Loucy (cell line): Measurements from ENCODE around the gene FEM1A.

Source experiments
- H2AFZ ChIP-seq: fragments of 200-600 bp; sonication (generic); 2 replicates; pipeline ENCODE4 v1.6.0; 2016; ENCODE audit warnings: antibody characterized with exemption, mild to moderate bottlenecking, low read length, moderate library complexity
- H3F3A ChIP-seq: fragments of 200-600 bp; 2 replicates; pipeline ENCODE4 v1.6.0; 2016; ENCODE audit warnings: antibody characterized with exemption, low read depth, mild to moderate bottlenecking
- H3K27me3 ChIP-seq: fragments of 200-600 bp; sonication (generic); 2 replicates; pipeline ENCODE4 v1.6.1; 2014; ENCODE audit warnings: low read length, mild to moderate bottlenecking; ENCODE audit not compliant: insufficient read depth, poor library complexity, severe bottlenecking
- H3K36me3 ChIP-seq: fragments of 200-600 bp; sonication (generic); 2 replicates; pipeline ENCODE4 v1.6.1; 2016; ENCODE audit warnings: low read length; ENCODE audit not compliant: insufficient read depth
- H3K4me1 ChIP-seq: fragments of 200-600 bp; sonication (generic); 2 replicates; pipeline ENCODE4 v1.5.1; 2014; ENCODE audit warnings: low read length, mild to moderate bottlenecking; ENCODE audit not compliant: insufficient read depth, poor library complexity, severe bottlenecking
- H3K4me2 ChIP-seq: fragments of 200-600 bp; sonication (generic); 2 replicates; pipeline ENCODE4 v1.6.0; 2014; ENCODE audit warnings: antibody characterized with exemption, low read length, low read depth, mild to moderate bottlenecking; ENCODE audit not compliant: poor library complexity, severe bottlenecking
- H3K4me3 ChIP-seq: fragments of 200-600 bp; sonication (generic); 2 replicates; pipeline ENCODE4 v1.5.1; 2014; ENCODE audit warnings: low read length, mild to moderate bottlenecking, mixed read lengths; ENCODE audit not compliant: poor library complexity, severe bottlenecking
- H3K79me2 ChIP-seq: fragments of 200-600 bp; sonication (generic); 2 replicates; pipeline ENCODE4 v1.6.1; 2014; ENCODE audit warnings: low read length; ENCODE audit not compliant: insufficient read depth
- H3K9ac ChIP-seq: fragments of 200-600 bp; sonication (generic); 2 replicates; pipeline ENCODE4 v1.6.0; 2014; ENCODE audit warnings: mild to moderate bottlenecking, low read depth, low read length, moderate library complexity; ENCODE audit not compliant: poor library complexity, severe bottlenecking
- H3K9me2 ChIP-seq: fragments of 200-600 bp; sonication (generic); replicated peaks from 2 replicates; pipeline ENCODE4 v1.6.1; 2016; ENCODE audit warnings: low read depth, low read length, mixed read lengths
- H3K9me3 ChIP-seq: fragments of 200-600 bp; sonication (generic); 2 replicates; pipeline ENCODE4 v1.6.1; 2014; ENCODE audit warnings: mild to moderate bottlenecking, antibody characterized with exemption, low read length, low read depth; ENCODE audit not compliant: insufficient read depth
- H4K20me1 ChIP-seq: fragments of 200-600 bp; sonication (generic); 2 replicates; pipeline ENCODE4 v1.6.0; 2014; ENCODE audit warnings: antibody characterized with exemption, low read length, mild to moderate bottlenecking; ENCODE audit not compliant: insufficient read depth, poor library complexity, severe bottlenecking
- EZH2phosphoT487 ChIP-seq: fragments of 200-600 bp; IDR thresholded peaks from 2 replicates; pipeline ENCODE4 v1.6.1; 2018; ENCODE audit warnings: antibody characterized with exemption, mild to moderate bottlenecking, moderate library complexity, borderline replicate concordance
- TF ChIP-seq, protein P1 (sequence below): fragments of 200-600 bp; sonication (generic); conservative IDR thresholded peaks from 2 replicates; pipeline ENCODE4 v1.5.1; 2014; ENCODE audit warnings: mild to moderate bottlenecking, antibody characterized with exemption, low read length

FEM1A gene

DNA sequence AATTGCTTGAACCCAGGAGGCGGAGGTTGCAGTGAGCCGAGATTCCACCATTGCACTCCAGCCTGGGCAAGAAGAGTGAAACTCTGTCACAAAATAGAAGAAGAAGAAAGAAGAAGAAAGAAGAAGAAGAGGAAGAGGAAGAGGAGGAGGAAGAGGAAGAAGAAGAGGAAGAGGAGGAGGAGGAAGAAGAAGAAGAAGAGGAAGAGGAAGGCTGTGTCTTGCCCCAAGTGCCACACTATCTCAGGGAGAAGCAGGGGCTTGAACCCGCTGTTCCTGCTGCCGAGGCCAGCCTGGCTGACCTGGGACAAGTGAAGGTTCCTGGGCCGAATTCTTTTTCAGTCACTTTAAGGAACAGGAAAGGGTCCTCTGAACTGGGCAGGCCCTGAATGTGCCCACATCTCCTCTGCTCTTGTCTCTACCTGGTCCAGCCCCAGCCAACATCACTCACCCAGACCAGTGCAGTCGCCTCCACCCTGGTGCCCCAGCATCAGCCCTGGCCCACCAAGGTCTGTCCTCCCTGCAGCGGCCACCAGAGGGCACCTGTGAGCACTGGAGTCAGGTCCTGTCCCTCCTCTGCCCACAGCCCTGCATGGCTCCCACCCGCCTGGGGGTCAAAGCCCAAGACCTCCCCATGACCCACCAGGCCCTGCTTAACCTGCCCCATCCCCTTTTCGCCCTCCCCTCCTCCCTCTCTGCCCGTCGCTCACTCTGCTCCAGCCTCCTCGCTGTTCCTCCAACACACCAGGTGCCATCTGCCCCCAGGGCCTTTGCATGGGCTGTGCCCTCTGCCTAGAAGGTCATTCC is 20.0 kb downstream of the FEM1A start:
- H3K27me3 ChIP-seq = no peaks in the 10 kb centered on the region
- no peaks in the 10 kb centered on the region for H4K20me1 ChIP-seq
- H3K9me2 ChIP-seq = no peaks in the 10 kb centered on the region
- peaks cover 7% of the 10 kb centered on the region for H3K4me1 ChIP-seq
- H3K36me3 ChIP-seq = peaks cover 4% of the 10 kb centered on the region; the same call in 1 of the 2 replicates
- H3K4me2 ChIP-seq = no peak overlapping the region
- no peak overlapping the region for H3K4me3 ChIP-seq
- no peak overlapping the region for H3K9ac ChIP-seq
- H2AFZ ChIP-seq = no peak overlapping the region
- H3K79me2 ChIP-seq = no peaks in the 10 kb centered on the region
- no peaks in the 10 kb centered on the region for H3F3A ChIP-seq
- no peaks in the 10 kb centered on the region for H3K9me3 ChIP-seq
- TF ChIP-seq, protein P1, sequence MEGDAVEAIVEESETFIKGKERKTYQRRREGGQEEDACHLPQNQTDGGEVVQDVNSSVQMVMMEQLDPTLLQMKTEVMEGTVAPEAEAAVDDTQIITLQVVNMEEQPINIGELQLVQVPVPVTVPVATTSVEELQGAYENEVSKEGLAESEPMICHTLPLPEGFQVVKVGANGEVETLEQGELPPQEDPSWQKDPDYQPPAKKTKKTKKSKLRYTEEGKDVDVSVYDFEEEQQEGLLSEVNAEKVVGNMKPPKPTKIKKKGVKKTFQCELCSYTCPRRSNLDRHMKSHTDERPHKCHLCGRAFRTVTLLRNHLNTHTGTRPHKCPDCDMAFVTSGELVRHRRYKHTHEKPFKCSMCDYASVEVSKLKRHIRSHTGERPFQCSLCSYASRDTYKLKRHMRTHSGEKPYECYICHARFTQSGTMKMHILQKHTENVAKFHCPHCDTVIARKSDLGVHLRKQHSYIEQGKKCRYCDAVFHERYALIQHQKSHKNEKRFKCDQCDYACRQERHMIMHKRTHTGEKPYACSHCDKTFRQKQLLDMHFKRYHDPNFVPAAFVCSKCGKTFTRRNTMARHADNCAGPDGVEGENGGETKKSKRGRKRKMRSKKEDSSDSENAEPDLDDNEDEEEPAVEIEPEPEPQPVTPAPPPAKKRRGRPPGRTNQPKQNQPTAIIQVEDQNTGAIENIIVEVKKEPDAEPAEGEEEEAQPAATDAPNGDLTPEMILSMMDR = peak; percentile 80
- TF ChIP-seq EZH2phosphoT487 = no peak

- H3K4me2 ChIP-seq = peak overlapping the region; percentile 63
- TF ChIP-seq, protein P1 = no peak
- TF ChIP-seq EZH2phosphoT487 = no peak
- H3K36me3 ChIP-seq = peaks cover 21% of the 10 kb centered on the region; the same call in 1 of the 2 replicates
- H3K9ac ChIP-seq = no peak overlapping the region
- H3K9me3 ChIP-seq = no peaks in the 10 kb centered on the region
- H2AFZ ChIP-seq = peak overlapping the region; percentile 83; the same call in 1 of the 2 replicates
- H3K4me1 ChIP-seq = peaks cover 7% of the 10 kb centered on the region
- no peaks in the 10 kb centered on the region for H4K20me1 ChIP-seq
- H3K9me2 ChIP-seq = no peaks in the 10 kb centered on the region
- no peaks in the 10 kb centered on the region for H3K27me3 ChIP-seq
- no peaks in the 10 kb centered on the region for H3K79me2 ChIP-seq
- H3K4me3 ChIP-seq = peak overlapping the region; percentile 62
- no peaks in the 10 kb centered on the region for H3F3A ChIP-seq
These were observed 23.3 kb downstream of the FEM1A start for GRCh38 chr19:4814625-4815425.

DNA sequence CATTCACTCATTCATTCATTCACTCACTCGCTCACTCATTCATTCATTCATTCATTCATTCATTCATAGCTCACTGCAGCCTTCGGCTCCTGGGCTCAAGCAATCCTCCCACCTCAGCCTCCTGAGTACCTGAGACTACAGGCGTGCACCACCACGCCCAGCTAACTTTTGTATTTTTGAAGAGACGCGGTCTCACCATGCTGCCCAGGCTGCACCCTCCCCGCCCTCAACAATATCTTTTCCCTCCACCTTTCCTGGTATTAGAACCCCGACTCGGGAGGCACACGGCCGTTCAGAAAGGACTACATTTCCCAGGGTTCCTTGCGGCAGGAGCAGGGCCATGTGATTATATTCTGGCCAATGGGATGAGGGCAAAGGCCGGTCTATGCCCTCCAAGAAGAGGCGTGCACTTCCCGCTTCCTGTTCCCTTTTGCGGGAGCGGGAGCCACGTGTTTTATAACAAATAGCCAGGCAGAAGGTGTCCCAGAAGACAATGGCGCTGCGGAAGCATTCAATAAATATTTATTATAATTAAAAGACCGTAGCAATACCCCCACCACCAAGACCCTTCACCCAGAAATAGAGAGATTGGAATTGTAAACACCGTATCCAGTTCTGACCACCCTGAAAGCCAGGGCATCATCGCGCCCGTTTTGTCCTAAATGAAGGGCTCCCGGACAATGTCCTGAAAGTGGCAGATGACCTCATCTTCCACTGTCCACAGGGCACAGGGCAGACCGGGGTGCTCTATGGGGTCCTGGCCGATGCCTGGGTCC is 24.1 kb downstream of the FEM1A start:
- peak overlapping the region; percentile 63 for H3K4me2 ChIP-seq

More for the DNA sequence above, 24.1 kb downstream of the FEM1A start:
- H3K79me2 ChIP-seq = no peaks in the 10 kb centered on the region
- H3K9me3 ChIP-seq = no peaks in the 10 kb centered on the region
- H3K27me3 ChIP-seq = no peaks in the 10 kb centered on the region
- peaks cover 7% of the 10 kb centered on the region for H3K4me1 ChIP-seq
- no peaks in the 10 kb centered on the region for H4K20me1 ChIP-seq
- H3F3A ChIP-seq = no peaks in the 10 kb centered on the region
- no peaks in the 10 kb centered on the region for H3K9me2 ChIP-seq
- peak overlapping the region; percentile 62 for H3K4me3 ChIP-seq
- TF ChIP-seq, protein P1 = no peak
- TF ChIP-seq EZH2phosphoT487 = no peak
- H3K36me3 ChIP-seq = peaks cover 21% of the 10 kb centered on the region; the same call in 1 of the 2 replicates
- H3K9ac ChIP-seq = peak overlapping the region; percentile 50
- H2AFZ ChIP-seq = peak overlapping the region; percentile 83
